CD4-positive, alpha-beta T cell (primary cell): ENCODE results near the gene ZNF302. TPM values are rescaled to one million over a fixed set of nuclear protein-coding genes. Genes with fewer than 3 reads are reported as not detected.
A peak's percentile ranks its signal among the peaks of the same experiment; 100 is the strongest.

Experiments used
- ATAC-seq: fragments of 200-7000 bp; cut with Tn5 transposase; one replicate; pipeline ENCODE4 v1.10.0; 2022; ENCODE audit warnings: mild to moderate bottlenecking; ENCODE audit not compliant: poor library complexity
- CTCF ChIA-PET: fragments of 350-600 bp; sonication (Branson Sonifier 250); formaldehyde crosslinking; loops from one replicate; lab custom pipeline; 2021; ENCODE audit warnings: antibody characterized with exemption, inconsistent platforms; lab: Charles Lee
- POLR2A ChIA-PET: fragments of 350-600 bp; sonication (Branson Sonifier 250); formaldehyde crosslinking; loops from one replicate; lab custom pipeline; 2021; ENCODE audit warnings: antibody characterized with exemption, inconsistent platforms; lab: Charles Lee
- DNase-seq, 14 experiments: peaks; one replicate each; pipeline ENCODE4 v3.0.0-alpha.2; 2013 to 2020; ENCODE audit warnings: mixed read lengths in 2 of 14
- H3K27ac ChIP-seq, 2 donors: one replicate each; pipeline versions ENCODE4 v1.5.1 to v1.7.0; 2013; ENCODE audit warnings: low read length in 2 of 2, low read depth in 1 of 2, mild to moderate bottlenecking in 1 of 2
- H3K27me3 ChIP-seq, 2 experiments: 1 replicate in 1 of 2; 2 replicates in 1 of 2; pipeline versions ENCODE4 v1.6.1 to v1.7.0; 2013; ENCODE audit warnings: low read length in 2 of 2, control low read depth in 1 of 2, mild to moderate bottlenecking in 1 of 2, moderate library complexity in 1 of 2; ENCODE audit not compliant: insufficient read depth in 2 of 2, control insufficient read depth in 1 of 2
- H3K36me3 ChIP-seq: one replicate; pipeline ENCODE4 v1.6.1; 2013; ENCODE audit warnings: low read length, control low read depth; ENCODE audit not compliant: insufficient read depth
- H3K4me1 ChIP-seq: one replicate; pipeline ENCODE4 v1.6.1; 2013; ENCODE audit warnings: low read length, control low read depth; ENCODE audit not compliant: insufficient read depth
- H3K4me3 ChIP-seq: one replicate; pipeline ENCODE4 v1.5.1; 2013; ENCODE audit warnings: mild to moderate bottlenecking, low read length, moderate library complexity
- H3K9me3 ChIP-seq, 2 experiments: 1 replicate in 1 of 2; 2 replicates in 1 of 2; pipeline versions ENCODE4 v1.6.1 to v1.7.0; 2013; ENCODE audit warnings: low read length in 2 of 2, mild to moderate bottlenecking in 2 of 2, control low read depth in 1 of 2, moderate library complexity in 1 of 2; ENCODE audit not compliant: control insufficient read depth in 1 of 2, insufficient read depth in 1 of 2
- H3K27ac Mint-ChIP-seq: one replicate; pipeline ENCODE4 v1.8.0; 2020; ENCODE audit warnings: mixed read lengths
- H3K27me3 Mint-ChIP-seq: one replicate; pipeline ENCODE4 v1.8.0; 2021; ENCODE audit warnings: mixed read lengths
- H3K36me3 Mint-ChIP-seq: one replicate; pipeline ENCODE4 v1.8.0; 2021; ENCODE audit warnings: low read depth, mixed read lengths
- H3K4me1 Mint-ChIP-seq: one replicate; pipeline ENCODE4 v1.8.0; 2021; ENCODE audit warnings: low read depth, mixed read lengths
- H3K4me3 Mint-ChIP-seq: one replicate; pipeline ENCODE4 v1.8.0; 2020; ENCODE audit warnings: mild to moderate bottlenecking, mixed read lengths
- H3K9me3 Mint-ChIP-seq: one replicate; pipeline ENCODE4 v1.8.0; 2020; ENCODE audit warnings: mixed read lengths
- CTCF ChIP-seq: fragments of 200-600 bp; IDR thresholded peaks from one replicate; pipeline ENCODE4 v1.8.0; 2022; ENCODE audit warnings: antibody characterized with exemption, mild to moderate bottlenecking
- intact Hi-C, 2 experiments: fragments of 100-400 bp; cut with DNase I in 1 of 2; cut with micrococcal nuclease in 1 of 2; formaldehyde crosslinking; loops; one replicate each; pipeline versions ENCODE4 v1.15.1 to v1.9.0; 2023 to 2025; cut with DNase I, micrococcal nuclease
- total RNA-seq, 174 experiments: library from RNA in 2 of 174; stranded (reverse) in 2 of 174; gene quantifications; one replicate each; pipeline ENCODE4 v1.2.3 and lab custom pipeline; 2021 to 2026

ZNF302 gene
- total RNA-seq, 2 experiments from 2014 or later = 12.2 to 12.9 TPM

- no peaks in the 10 kb centered on the region for H3K4me1 Mint-ChIP-seq
- no peaks in the 10 kb centered on the region for H3K9me3 ChIP-seq
- ChIA-PET CTCF (no interaction called here), POLR2A (no interaction called here)
- no peaks in the 10 kb centered on the region for H3K27me3 ChIP-seq
- no peaks in the 10 kb centered on the region for H3K36me3 Mint-ChIP-seq
- intact Hi-C loops = no loop called here
- no peaks in the 10 kb centered on the region for H3K9me3 Mint-ChIP-seq
- H3K4me1 ChIP-seq = no peaks in the 10 kb centered on the region
- no peak overlapping the region for H3K4me3 ChIP-seq
- peaks cover 8% of the 10 kb centered on the region for H3K27me3 Mint-ChIP-seq
- TF ChIP-seq CTCF = no peak
- H3K27ac ChIP-seq = no peak overlapping the region
- no peak for ATAC-seq
- H3K27ac Mint-ChIP-seq = no peak overlapping the region
- H3K36me3 ChIP-seq = no peaks in the 10 kb centered on the region
- no peak for DNase-seq
- no peak overlapping the region for H3K4me3 Mint-ChIP-seq
Measured at GRCh38 chr19:34655651-34656050, 21.8 kb upstream of the ZNF302 start.

DNA sequence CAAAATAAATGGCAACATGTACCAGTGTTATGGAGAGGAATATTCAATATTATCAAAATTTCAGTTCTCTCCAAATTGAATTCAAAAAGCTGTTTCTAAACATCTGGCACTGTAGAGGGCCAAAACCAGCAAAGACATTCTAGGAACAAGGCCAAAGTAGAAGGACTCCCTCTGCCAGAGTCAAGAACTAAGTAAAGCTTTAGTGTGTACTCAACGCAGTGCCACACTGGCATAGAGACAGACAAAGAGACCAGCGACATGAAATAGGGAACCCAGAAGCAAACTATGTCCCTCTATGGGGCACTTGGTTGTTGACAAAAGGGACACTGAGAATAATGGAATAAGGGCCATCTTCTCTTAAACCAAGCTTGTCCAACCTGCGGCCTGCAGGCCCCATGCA, 16.1 kb upstream of the ZNF302 start:
- DNase-seq (no peak), ATAC-seq (no peak)
- peaks cover 11% of the 10 kb centered on the region for H3K4me1 ChIP-seq
- no peak overlapping the region for H3K27ac Mint-ChIP-seq
- H3K36me3 ChIP-seq = no peaks in the 10 kb centered on the region
- POLR2A ChIA-PET = interaction anchor here (0.6 kb wide), 1 partner anchor 255 kb away, joined by 3 read pairs; no protein-coding TSS in a partner anchor
- no peak overlapping the region for H3K4me3 ChIP-seq
- H3K36me3 Mint-ChIP-seq = no peaks in the 10 kb centered on the region
- H3K9me3 ChIP-seq = peaks cover 0 to under 1% of the 10 kb centered on the region in 2 experiments
- peaks cover 8% of the 10 kb centered on the region for H3K27me3 Mint-ChIP-seq
- H3K4me1 Mint-ChIP-seq = peaks cover 17% of the 10 kb centered on the region
- TF ChIP-seq CTCF = no peak
- H3K9me3 Mint-ChIP-seq = peaks cover 2% of the 10 kb centered on the region
- H3K4me3 Mint-ChIP-seq = no peak overlapping the region
- no peaks in the 10 kb centered on the region for H3K27me3 ChIP-seq
- CTCF ChIA-PET = no interaction called here
- H3K27ac ChIP-seq = no peak overlapping the region
- intact Hi-C loops = no loop called here

- peak; percentile 63 for TF ChIP-seq CTCF
- H3K4me1 ChIP-seq = peaks cover 23% of the 10 kb centered on the region
- no peaks in the 10 kb centered on the region for H3K27me3 ChIP-seq
- no peak overlapping the region for H3K4me3 ChIP-seq
- no peak overlapping the region for H3K27ac ChIP-seq
- ChIA-PET CTCF (no interaction called here), POLR2A (no interaction called here)
- DNase-seq = peak in 11 of 14 experiments; percentile 7 to 78 (median 42)
- Mint-ChIP-seq H3K4me1 (peaks cover 31% of the 10 kb centered on the region), H3K27me3 (peaks cover 3% of the 10 kb centered on the region), H3K9me3 (peaks cover 2% of the 10 kb centered on the region), H3K27ac (peak overlapping the region; percentile 8), H3K36me3 (no peaks in the 10 kb centered on the region), H3K4me3 (no peak overlapping the region)
- H3K36me3 ChIP-seq = no peaks in the 10 kb centered on the region
- peaks cover 0 to 10% of the 10 kb centered on the region in 2 experiments for H3K9me3 ChIP-seq
- peak; percentile 100 for ATAC-seq
- intact Hi-C loops = loop anchor here in 1 of 2 experiments (1.0 kb wide), 1 partner anchor 24 kb away; no protein-coding TSS in a partner anchor
Measured at GRCh38 chr19:34662919-34663318, 14.6 kb upstream of the ZNF302 start.
